HK-2 (cell line): ENCODE results near the gene DAP3.
"Not testable (repeated sequence)": the region's sequence is repeated elsewhere in the genome, so short reads cannot be mapped to it uniquely, and the experiment has no call there.

Source experiments
- DNase-seq: peaks from one replicate; pipeline ENCODE4 v3.0.0-alpha.2; 2018; ENCODE audit not compliant: unreplicated experiment

DAP3 gene

GRCh38 chr1:155689081-155689607 lies at the start of gene DAP3:
DAP3 (plus strand) TSS chr1:155689091; CDS start chr1:155709780, 20,689 bp downstream.
- DNase-seq: not testable (repeated sequence)

- no peak for DNase-seq
These were observed 48.5 kb upstream of the DAP3 start for GRCh38 chr1:155640367-155640766.

DNA sequence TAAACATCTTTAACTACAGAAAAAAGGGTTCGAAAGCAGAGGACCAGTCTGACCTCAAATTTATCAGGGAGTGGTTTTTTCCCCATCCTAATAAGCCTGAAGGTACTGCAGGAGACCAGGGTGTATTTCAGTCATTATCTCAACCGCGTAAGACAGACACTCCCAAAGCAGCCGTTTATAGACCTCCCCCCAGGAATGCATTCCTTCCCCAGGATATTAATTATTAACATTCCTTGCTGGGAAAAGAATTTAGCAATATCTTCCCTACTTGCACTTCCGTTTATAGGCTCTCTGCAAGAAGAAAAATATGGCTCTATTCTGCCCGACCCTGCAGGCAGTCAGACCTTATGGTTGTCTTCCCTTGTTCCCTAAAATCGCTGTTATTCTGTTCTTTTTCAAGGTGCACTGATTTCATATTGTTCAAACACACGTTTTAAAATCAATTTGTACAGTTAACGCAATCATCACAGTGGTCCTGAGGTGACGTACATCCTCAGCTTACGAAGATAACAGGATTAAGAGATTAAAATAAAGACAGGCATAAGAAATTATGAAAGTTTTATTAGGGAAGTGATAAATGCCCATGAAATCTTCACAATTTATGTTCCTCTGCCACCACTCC lies 46.2 kb upstream of the DAP3 start:
- not testable (repeated sequence) for DNase-seq

DNA sequence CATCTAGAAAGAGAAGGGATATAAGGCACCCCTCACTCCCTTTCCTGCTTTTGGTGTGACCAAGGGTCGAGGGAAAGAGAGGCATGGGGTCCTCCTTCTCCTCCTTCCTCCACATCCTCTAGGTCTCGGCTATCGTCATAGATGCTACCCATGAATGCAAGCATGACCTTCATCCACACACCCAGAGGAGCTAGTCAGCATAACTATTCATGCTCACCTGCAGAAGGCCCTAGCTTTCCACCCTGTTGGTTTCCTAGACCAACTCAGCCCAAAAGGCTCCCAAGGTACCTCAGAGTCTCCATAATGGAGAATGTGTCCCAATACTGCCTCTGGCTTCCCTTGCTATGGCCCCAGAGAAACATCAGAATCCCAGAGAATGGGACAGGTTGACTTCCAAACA lies 45.7 kb upstream of the DAP3 start:
- DNase-seq: no peak

DNA sequence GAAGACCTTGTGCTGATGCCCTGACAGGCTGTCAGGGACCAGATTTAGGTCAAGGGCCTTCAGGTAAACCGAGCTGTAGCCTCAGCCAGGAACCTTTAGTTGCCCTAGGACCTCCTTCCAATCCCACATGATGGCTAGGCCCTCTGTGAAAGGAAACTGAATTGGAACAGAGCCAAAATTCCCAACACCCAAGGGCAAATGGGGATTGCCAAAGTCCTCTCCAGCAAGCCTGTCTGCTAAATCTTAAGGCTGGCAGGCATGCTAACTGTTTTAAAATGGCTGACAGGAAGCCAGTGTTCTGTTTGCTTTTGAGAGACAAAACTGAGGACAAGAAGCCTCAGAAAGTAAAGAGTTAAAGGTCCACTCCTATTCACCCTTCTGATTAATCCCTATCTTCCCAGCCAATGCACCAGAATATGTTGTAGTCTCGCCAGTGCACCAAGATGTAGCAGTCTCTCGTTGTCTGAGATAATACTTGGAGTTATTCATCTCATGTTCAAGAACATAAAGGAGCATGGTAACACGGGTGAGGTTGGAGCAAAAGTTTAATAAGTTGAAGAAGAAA lies 43.8 kb upstream of the DAP3 start:
- no peak for DNase-seq

DNA sequence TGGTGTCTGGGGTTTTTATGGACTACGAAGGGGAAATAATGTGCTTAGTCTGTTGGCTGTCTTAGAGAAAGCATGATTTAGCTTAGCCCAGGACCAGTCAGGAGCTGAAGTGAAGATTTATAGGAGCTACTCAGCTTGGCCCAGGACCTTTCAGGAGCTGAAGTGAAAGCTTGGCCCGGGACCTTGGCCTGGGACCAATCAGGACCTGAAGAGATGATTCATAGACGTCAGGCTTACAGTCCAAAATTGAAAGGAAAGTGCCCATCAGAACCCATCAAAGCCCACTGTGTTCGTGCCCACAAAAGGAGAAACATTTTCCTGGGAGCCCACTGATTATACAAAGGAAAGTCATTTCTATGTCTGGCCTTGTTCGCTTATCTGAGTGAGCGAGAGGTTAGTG lies 43.2 kb upstream of the DAP3 start:
- DNase-seq: no peak

- no peak for DNase-seq
These were observed 42.6 kb upstream of the DAP3 start for GRCh38 chr1:155646307-155646706.

- DNase-seq: peak; percentile 38
These were observed 40.4 kb upstream of the DAP3 start for GRCh38 chr1:155648207-155649147.

DNA sequence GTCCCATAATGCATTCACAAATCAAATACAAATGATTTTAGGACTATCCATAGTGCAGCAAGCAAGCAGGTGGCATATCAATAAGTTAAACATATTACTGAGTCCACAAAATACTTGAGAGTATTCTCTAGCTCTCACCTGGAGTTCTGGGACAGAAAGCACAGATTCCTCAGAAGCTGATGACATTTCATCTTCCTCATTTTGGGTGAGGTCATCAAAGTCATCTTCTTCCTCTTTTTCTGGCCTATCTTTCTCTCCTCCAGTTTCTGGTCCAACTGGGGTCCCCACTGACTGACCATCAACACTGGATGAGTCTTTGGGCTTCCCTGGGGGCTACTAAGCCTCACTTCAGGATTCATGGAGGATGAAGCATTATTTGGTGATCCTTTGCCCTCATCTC lies 39.2 kb upstream of the DAP3 start:
- DNase-seq: no peak

- DNase-seq: no peak
These were observed 38.6 kb upstream of the DAP3 start for GRCh38 chr1:155650231-155650757.

DNA sequence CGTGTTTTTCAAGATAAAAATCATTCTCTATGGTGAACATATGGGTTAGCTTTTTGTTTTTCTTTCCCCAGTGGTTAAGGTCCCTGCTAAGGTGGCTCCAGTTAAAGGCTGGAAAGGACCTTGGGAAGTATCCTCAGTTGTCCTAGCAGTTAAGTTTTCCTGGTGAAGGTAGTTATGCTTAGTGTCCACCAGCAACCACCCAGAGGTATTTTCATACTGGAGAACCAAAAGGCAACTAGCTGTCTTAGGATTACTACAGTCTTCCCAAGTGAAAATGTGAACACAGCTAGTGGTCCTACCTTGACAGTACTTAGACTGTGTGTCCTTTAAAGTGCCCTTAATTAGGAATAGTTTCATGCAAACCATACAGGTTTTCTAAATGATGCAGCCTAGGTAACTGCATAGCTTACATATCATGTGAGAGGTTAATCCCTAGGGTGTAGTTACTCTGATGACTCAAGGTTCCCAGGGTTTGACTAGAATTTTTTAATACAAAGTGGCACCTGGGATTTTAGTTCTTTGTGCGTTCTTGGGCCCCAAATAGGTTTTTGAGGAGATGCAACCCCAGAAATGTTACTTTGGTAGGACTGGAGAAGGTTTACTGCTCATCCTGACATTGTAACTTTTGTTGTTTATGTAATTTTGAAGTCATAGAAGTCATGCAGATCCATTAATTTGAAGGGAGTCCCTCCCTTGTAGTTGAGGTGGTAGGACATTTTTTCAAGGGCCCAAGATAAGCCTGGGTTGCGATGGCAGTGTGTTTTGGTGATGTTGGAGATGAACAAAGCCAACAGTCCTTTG lies 36.8 kb upstream of the DAP3 start:
- DNase-seq: no peak

DNA sequence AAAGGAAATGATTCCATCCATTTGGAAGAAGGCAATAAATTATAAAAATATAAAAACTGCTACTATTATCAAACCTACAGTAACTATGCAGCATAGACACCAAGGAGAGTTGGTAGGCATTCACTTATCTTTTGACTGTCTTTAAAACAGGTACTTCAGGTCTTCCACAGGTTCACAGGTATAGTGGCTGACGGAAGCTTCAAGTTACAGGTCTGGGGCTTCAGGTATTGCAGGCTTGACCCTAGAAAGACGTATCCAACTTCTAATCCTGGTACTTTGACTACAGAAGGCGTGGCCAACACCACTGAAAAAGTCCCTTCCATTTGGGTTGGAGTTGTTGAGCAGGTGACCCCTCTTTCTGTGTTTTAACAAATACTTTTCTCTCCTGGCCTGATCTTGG lies 35.9 kb upstream of the DAP3 start:
- DNase-seq: no peak

- no peak for DNase-seq
These were observed 31.4 kb upstream of the DAP3 start for GRCh38 chr1:155657463-155657862.

DNA sequence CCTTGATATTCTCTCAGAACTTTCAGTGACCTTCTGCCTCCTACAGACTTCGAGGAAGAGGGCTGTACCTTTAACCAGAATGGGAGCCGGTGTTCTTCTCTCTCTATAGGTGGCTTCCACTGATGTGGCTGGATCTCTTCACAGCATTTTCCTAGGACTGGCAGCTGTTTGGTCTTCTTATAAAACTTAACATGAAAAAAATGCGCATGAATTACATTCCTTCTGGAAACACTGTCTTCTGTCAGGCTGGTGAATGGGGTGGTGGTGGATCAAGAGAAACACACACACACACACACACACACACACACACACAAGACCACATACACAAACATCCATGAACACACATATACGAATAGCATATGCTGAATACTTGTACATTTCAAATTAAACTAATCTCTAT lies 27.7 kb upstream of the DAP3 start:
- DNase-seq: not testable (repeated sequence)

DNA sequence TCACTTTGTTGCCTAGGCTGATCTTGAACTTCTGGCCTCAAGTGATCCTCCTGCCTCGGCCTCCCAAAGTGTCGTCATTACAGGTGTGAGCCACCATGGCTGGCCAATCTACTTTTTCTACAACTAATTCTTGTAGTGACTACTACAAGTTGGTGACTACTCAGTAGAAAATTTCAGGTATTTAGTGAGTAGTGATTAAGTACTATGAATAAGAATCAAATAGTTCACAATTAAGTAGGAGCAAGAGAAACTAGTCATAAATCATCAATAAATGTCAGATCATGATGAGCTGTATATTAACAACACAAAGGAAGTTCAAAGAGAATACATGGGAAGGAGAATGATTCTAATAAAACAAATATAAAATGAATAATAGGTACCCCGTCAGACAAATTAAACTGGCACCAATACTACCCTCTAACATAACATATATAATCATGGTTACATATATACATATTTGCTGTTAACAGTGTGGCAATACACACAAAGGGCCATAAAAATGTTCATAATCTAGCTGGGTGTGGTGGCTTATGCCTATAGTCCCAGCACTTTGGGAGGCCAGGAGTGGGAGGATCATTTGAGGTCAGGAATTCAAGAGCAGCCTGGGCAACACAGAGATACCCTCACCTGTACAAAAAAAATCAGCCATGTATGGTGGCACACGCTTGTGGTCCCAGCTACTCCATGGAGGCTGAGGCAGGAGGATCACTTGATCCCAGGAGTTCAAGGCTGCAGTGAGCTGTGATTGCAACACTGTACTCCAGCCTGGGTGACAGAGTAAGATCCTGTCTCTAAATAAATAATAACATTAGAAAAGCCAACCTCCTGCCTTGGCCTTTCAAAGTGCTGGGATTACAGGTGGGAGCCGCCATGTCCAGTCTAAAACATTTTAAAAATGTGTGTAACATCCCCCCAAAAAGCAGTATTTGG lies 19.4 kb upstream of the DAP3 start:
- DNase-seq: no peak

- DNase-seq: no peak
These were observed 17.1 kb upstream of the DAP3 start for GRCh38 chr1:155671750-155672149.

GRCh38 chr1:155673003-155673402 lies 15.9 kb upstream of the DAP3 start:
- DNase-seq: no peak

- DNase-seq: no peak
These were observed 10.9 kb upstream of the DAP3 start for GRCh38 chr1:155678027-155678426.

DNA sequence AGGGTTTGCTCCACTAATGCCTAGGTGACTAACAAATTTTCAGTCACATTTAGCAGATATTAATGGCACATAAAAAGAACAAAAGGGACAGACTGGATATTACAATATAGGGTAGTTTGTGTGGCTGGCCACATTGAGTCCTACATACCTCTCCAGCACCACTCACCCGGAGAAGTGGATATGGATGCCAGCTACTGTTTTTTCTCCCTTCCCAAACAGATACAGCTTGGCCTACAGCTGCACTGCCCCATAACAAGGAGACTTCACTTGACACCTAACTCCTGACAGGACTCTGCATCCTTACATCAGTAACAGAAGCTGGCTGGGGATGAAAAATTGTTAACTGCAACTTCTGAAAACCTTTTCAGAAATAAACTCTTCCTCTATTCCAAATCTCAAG lies 9.9 kb upstream of the DAP3 start:
- not testable (repeated sequence) for DNase-seq

DNA sequence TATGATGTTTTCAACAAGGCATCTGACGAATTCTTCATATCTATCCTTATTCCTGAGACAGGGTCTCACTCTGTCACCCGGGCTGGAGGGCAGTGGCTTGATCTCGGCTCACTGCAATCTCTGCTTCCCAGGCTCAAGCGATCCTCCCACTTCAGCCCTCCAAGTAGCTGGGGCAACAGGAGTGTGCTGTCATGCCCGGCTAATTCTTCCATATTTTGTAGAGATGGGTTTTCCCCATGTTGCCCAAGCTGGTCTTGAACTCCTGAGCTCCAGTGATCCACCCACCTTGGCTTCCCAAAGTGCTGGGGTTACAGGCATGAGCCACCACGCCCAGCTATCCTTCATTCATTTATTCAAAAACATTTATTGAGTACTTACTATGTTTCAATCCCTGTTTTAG lies 8.4 kb upstream of the DAP3 start:
- DNase-seq: no peak
